GM12892 (cell line): Measurements from ENCODE around the gene NKAPD1.

ENCODE experiments used
- POLR2A ChIP-seq: IDR thresholded peaks from 2 replicates; pipeline ENCODE4 v1.6.1; 2011; ENCODE audit warnings: low read depth, low read length, control low read depth
- POLR2AphosphoS5 ChIP-seq: IDR thresholded peaks from 2 replicates; pipeline ENCODE4 v1.6.1; 2011; ENCODE audit warnings: low read depth, low read length, control low read depth
- TAF1 ChIP-seq: IDR thresholded peaks from 2 replicates; pipeline ENCODE4 v1.6.1; 2011; ENCODE audit warnings: low read depth, mild to moderate bottlenecking, control low read depth, low read length, borderline replicate concordance

GRCh38 chr11:112128483-112129121 is 54.5 kb downstream of the NKAPD1 start:
- no peak for TF ChIP-seq POLR2A
- no peak for TF ChIP-seq TAF1
- no peak for TF ChIP-seq POLR2AphosphoS5
